ENCODE data around the gene COL7A1.

- TF ChIP-seq CTCF (IDR thresholded peaks at IDR 0.05) = no peak
- TF ChIP-seq ZBTB43 (CRISPR knock-in tag; IDR thresholded peaks at IDR 0.05) = no peak
- no peak for TF ChIP-seq NR2C2 (CRISPR knock-in tag; IDR thresholded peaks at IDR 0.05)
- no peak for TF ChIP-seq IRF2 (CRISPR knock-in tag; IDR thresholded peaks at IDR 0.05; ENCODE audit: borderline replicate concordance, low read depth)
- no peak for TF ChIP-seq CREB1 (CRISPR knock-in tag; IDR thresholded peaks at IDR 0.05)
- no peak for TF ChIP-seq USF1 (CRISPR knock-in tag; IDR thresholded peaks at IDR 0.05)
- no peak for TF ChIP-seq HMGA2 (CRISPR knock-in tag; IDR thresholded peaks at IDR 0.05)
- no peak for TF ChIP-seq ZNF512 (CRISPR knock-in tag; IDR thresholded peaks at IDR 0.05; ENCODE audit: borderline replicate concordance)
These were observed 38.1 kb upstream of the COL7A1 start for GRCh38 chr3:48633256-48633655.
